GM21528 (cell line): ENCODE data around the gene LRRC53.

ENCODE experiments used
- ATAC-seq: cut with Tn5 transposase; IDR thresholded peaks from one replicate; pipeline ENCODE4 v1.9.1; 2021; ENCODE audit warnings: mild to moderate bottlenecking, moderate library complexity; ENCODE audit not compliant: unreplicated experiment, low FRiP score

LRRC53 gene

DNA sequence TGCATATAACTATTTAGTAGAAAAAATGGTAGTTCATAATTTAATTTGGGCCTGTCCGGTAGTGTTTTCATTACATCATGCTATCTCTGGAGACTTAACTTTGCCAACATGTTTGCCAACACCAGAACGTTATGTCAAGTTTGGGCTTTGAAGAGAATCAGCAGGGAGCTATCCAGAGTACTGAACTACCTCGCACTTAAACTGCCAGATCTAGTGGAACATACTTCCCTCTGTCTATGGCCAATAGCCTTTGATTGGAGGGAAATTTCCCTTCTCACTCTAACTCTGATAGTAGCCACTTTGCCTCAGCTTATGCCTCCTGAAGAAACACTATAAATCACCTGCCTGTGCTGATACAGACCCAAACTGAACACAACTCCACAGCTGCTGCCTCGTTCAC lies 10.0 kb downstream of the LRRC53 start:
- no peak for ATAC-seq

DNA sequence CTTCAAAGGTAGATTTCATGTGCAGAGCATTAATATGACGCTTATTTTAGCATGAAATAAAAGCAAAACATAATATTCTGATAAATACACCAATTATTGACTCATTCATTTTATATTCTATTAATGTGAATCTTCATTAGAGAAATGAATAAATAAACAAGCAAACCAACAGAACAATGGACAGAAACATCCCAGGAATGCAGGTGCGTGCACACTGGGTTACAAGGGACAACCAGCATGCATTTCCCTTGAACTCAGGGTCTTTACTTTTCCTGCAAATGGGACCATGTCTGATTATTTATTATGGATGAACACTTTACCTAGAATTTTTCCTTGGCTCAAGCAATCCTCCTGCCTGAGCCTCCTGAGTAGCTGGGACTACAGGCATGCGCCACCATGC lies 13.5 kb downstream of the LRRC53 start:
- no peak for ATAC-seq

DNA sequence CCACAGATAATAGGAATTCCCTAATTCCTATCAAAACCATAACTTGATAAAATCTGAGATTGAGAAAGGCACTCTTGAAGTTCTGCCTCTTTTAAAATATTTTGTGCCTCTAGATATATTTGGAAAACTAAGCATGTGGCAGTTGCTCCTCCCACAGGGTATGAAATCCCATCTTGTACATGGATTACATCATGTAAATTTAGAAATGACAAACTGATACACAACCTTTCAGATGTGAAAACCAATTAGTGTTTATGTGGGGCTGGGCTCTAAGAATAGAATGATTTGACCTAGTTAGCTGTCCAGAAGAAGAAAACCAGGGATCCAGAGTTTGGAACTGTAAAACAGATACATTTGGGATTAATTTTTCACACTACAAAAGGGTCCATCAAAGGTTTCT lies 15.7 kb downstream of the LRRC53 start:
- ATAC-seq, result no peak

DNA sequence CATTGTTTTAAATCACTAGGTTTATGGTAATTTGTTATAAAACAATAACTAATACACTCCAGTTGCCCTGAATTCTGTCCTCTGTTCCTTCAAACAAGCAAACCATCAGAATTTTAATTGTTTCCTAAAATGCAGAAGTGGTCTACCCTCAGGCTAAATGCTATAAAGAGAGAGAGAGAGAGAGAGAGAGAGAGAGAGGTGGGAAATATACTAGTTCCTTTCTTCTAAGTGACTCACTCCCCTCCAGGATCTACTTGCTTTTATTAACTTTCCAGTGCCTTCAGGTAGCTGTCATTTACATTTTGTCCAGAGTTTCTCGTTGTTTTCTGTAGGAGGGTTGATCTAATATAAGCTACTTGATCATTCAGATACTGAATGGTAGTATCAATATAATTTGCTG lies 26.4 kb downstream of the LRRC53 start:
- ATAC-seq, result no peak

DNA sequence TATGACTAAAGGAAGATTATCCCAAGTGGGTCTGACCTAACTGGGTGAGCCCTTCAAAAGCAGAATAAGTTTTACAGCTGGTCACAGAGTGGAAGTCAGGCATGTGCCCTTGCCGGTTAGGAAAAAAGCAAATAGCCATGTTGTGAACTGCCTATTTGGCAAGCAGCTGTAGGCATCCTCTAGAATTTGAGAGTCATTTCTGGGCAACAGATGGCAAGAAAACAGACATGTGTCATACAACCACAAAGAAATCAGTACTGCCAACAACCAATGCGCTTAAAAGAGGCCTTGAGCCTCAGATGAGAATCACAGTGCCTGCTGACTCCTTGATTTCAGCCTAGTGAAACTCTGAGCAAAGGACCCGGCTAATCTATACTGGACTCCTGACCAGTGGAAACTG lies 26.8 kb downstream of the LRRC53 start:
- ATAC-seq, result no peak

DNA sequence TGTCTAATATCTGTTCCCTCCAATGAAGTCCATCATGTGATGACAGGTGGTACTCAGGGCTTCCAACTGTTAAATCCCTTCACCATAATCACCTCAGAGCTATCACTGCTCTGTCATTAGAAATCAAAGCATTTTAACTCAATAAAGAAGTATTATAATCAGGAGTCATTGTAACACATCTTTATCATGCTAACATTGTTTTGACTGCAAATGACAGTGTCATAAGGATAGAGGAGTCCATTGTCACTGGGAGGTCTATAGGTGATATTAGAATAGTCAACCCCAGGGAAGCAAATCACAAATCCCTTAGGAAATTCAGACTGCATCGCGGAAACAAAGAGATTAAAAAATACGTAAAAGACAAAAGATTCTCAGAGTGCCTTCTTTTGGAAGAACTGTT lies 30.8 kb downstream of the LRRC53 start:
- no peak for ATAC-seq

DNA sequence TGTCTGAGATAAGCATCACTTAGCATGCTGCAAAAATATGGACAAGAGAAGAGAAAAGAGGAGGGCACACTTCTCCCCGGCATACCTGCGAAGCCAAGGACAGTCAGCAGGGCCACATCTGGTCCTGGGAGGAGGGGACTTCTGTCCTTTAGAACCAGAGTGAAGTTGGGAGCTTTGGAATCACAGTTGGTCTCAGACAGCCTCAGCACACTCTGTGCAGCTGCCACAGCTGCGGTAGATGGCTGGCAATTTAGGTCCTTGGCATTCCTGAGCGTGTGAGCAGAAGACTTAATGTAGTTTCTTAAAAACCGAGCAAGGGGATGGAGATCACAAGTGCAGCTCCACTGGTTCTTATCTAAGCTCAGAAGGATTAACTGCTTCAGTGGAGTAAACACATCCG lies 32.3 kb downstream of the LRRC53 start:
- no peak for ATAC-seq

DNA sequence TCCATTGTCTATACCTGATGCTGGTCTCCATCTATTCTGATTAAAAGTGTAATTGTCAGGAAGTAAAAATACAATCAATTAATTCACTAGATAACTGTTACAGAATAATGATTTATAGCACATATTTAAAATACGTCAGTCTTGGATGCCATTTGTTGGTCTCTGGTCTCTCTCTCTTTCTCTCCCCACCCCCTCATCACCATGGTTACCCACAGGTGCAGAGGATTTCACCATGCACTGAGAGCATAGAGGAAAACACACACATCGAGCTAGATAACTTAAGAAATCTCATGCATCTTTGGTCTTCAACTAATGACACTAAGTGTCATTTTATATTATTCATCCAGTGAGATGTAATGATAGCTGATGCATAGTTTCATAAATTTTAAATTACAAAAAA lies 33.4 kb downstream of the LRRC53 start:
- ATAC-seq, result no peak

DNA sequence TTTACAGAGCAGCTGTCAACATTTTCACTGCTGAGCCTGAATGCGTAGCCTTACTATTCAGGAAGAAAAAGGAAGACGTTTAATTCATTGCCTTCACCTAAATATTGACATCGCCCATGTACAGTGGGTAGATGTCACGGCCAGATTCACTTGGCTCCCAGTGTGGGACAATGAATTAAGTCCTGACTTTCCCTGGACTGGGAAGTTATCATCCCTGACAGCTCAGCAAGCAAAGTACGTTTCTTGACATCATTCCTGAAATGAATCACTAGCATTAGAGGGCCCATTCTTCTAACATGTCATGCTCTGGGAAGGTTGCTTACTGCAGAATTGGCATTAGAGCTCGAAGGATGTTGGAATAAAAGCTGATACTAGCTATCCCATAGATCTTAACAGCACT lies 37.8 kb downstream of the LRRC53 start:
- no peak for ATAC-seq

DNA sequence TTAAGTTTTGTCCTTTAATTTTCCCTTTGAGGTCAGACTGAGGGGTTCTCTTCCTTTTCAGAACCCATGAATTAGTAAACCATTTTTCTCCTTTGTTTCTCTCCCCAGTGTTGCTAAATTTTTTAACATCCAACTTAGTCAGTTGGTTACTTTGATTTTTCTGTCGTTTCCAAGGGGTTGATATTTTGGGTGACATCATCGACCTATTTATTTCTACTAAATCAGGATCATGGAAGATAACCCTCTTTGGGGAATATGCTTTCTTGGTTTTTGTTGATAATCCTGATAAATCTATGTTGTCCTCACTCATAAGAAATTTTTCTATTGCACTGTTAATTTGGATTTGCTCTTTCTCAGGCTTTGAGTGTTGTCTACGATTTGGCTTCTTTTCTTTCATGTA lies 40.9 kb downstream of the LRRC53 start:
- ATAC-seq, result no peak

DNA sequence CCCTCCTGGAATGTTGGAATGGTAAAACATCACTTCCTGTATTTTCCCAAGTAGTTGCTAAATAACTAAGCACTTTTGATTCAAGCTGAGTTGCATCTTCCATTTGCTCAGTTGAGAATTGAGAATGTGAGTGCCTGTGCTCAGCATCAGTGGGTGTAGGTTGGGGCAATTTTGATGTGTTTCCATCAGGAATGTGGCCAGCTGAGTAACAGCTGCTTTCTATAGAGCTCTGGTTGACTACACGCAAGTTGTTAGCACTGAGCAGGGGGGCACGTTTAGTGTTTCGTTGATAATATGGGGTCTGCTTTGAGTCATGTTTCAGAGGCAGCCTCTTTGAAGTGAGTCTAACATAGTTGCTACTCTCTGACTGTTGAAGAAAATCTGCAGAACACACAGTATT lies 41.5 kb downstream of the LRRC53 start:
- ATAC-seq, result no peak

DNA sequence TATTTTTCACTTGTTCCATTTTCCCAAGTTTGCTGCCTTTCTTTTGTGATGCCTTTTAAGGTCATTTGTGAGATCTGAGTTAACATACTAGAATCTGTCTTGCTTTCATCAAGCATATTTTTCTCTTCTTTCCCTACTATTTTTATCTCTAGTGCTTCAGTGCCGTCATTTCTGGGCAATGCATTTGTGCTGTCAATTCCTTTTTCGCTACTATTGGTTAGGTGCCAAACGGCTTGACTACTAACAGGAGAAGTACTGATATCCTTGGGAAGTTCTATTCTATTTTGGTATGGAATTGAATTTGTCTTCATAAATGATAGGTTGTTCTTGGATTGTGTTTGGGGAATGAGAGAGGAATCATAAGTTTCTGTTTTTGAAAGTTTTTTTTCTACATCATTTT lies 42.2 kb downstream of the LRRC53 start:
- ATAC-seq, result no peak

DNA sequence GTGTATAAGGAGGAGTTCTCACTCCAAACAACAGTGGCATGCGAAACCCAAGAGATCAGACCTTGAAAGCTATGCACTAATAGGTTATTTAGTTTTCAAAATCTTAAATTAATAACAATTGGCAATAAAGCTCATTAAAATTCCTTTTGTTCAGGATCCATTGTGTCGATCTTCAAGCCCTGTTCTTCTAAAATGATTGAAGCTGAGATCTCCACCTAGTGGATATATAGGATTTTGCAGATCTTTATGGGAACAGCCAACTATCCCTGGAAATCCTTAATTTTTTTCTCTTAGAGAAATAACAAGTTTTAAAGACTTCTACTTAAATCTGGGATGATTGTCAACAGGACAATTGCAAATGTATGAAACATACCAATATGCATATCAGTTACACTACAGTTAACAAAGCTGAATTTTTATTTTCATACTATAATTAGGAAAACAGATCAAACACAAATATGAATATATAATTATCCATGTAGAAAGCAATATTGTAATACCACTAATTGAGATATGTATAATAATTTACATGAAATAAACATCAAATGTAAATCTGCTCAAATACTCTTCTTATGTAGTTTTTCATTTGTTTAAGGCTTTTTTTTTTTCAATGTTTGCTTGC lies 43.3 kb downstream of the LRRC53 start:
- peak; percentile 55 for ATAC-seq

DNA sequence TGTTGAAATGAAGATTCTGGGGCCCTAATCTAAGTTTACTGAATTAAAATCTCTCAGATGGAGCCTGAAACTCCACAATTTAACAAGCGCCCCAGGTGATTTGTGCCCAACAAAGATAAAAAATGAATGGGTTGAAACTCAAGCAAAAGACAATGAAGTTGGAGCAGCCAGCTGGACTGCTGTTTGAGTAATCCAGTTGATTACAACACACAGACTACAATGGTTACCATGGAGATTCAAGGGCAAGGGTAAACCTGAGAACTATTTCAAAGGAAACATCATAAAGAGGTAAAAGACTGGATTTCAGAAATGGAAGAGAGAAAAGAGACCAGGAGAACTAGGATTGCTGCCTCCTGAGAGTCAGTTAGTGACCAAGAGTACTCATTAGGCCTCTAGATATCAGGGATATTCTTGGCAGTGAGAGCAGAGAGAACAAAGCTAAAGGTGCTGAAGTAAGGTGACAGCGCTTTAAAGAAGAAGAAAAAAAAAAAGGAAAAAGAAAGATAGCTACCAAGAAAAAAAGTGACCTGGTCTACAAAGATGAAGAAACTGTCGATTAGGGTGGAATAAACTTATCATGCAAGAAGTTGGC lies 44.5 kb downstream of the LRRC53 start:
- no peak for ATAC-seq

DNA sequence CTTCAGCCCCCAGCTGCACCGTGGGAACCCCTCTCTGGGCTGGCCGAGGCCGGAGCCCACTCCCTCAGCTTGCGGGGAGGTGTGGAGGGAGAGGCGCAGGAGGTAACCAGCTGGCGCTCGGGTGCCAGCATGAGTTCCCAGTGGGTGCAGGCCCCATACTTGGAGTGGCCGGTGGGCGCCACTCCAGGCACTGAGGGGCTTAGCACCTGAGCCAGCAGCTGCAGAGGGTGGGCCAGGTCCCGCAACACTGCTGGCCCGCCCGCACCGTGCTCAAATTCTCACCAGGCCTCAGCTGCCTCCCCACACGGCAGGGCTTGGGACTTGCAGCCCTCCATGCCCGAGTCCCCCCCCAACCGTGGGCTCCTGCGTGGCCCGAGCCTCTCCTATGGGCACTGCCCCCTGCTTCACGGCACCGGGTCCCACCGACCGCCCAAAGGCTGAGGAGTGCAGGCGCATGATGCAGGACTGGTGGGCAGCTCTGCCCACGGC lies 47.2 kb downstream of the LRRC53 start:
- no peak for ATAC-seq

DNA sequence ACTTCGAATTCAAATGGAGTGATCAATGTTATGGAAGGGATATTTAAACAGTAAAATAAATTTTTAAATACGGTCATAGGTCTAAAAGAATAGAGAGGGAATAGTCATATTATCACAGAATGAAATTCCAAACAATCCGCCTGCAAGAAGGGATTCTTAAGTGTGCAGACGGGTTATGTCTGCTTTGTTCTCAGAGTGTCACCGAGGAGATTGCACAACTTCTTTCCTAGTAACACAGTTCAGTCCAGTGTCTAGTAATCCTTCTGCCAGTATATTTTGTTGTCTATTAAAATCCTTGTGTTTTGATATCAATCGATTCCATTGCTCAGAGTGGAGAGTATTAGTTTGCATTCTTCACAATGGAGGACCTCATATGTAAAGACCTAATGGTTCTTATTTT lies 48.4 kb downstream of the LRRC53 start:
- ATAC-seq, result no peak

DNA sequence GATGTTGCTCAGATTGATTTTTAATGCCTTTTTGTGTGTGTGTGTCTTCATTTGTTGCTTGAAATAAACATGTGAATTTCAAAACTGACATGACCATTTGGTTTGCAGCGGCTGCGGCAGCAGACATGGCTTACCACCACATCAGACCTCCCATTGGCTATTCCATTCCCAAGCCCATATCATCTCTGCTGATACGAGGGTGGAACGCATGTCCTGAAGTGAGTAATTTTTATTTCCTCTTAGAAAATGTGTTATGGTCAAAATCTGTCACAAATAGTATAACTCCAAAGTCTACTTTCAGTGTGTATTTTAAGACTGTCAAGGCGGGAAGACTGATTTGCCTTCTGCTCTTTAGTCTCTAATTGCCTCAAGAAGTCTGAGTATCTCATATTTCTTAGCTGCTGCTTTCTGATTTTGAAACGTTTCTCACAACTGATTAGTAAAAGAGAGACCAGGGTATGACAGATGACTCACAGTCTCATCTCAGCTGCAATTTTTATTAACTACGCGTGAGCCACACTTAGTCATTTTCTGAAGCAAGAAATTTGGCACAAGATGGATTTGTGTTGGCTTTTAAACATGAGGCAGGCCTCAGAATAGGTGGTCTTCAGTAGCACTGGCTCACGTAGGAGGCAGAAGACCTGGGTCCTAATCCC lies 49.0 kb downstream of the LRRC53 start:
- ATAC-seq, result peak; percentile 76

DNA sequence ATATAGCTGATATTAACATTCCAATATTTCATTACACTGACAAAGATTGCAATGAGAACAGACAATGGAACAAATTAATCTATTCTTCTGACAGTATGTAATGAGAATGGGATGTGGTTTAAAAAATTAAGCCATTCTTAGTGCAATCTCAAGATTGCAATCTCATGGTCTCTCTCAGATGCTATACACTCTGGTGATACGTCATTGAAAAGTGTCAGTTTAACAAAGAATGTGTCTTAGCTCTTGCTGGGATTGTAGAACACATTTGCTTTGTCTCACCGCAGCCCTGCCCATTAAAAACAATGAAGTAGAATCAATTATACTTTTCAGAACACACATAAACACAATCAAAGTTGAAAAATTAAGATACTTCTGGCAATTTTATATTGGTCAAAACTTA lies 55.2 kb downstream of the LRRC53 start:
- ATAC-seq, result no peak

DNA sequence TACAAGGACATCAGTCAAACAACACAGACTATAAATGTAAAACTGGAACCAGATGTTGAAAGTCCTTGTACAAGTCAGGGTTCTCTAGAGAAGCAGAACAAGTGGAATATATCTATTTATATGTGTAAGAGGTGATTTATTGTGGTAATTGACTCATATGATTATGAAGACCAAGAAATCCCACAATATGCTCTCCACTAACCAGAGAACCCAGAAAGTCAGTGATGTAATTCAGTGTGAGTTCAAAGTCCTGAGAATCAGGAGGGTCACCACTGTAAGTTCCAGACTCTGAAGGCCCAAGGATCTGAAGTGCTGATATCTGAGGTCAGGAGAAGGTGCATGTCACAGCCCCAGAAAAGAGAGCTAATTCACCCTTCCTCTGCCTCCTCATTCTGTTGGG lies 57.0 kb downstream of the LRRC53 start:
- no peak for ATAC-seq

DNA sequence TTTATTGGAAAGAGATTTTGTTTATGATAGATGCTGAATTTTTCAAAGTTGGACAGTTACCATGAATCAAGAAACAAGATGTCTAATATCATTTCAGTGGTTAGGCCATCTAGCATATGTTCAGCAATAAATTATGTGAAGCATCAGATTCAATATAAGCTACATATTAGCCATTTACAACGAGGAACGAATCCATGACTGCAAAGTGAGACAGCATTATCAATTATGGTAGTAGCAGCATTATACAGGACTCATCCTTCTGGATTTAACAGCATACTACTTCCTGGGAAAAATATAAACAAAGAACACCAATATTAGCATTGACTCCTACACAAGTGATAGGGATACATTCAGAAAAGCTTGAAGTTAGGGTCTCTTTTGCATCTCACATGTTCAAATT lies 59.1 kb downstream of the LRRC53 start:
- no peak for ATAC-seq

DNA sequence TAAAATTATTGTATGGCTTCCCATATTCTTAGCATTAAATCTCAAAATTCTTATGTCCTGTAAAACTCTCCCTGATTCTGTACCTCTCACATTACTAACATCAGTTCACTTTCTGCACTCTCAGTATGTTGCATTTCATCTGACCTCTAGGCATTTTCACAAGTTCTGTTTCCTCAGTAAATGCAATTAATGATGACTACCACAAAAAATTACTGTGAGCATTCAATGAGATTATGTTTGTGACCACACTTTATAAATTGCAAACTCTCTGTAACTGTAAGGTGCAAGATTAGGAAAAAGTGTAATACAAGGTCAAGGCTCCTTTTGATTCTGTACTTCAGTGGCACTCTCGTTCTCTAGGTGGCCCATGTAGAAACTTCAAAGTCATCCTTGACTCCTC lies 60.4 kb downstream of the LRRC53 start:
- ATAC-seq, result no peak

DNA sequence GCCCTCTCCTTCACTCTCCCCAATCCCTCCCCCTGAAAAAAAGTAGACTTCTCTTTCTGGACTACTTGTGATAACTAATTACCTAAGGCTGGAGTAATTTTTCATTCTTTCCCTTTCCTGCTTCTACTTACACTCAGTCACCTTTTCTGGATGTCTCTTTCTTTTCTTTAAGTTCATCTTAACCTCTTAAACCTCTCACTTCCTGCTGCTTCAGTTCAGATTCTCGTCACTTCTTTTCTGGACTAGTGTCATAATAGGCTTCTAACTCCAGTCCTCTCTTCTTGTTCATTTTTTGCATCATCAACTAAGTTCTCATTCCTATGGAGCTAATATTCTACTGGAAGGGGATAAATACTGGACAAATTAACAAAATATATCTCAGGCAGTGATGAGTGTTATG lies 75.4 kb downstream of the LRRC53 start:
- no peak for ATAC-seq
